Small intestine (tissue), 7 donors: ENCODE results near the gene C22orf42. TPM values are rescaled to one million over a fixed set of nuclear protein-coding genes. Genes with fewer than 3 reads are reported as not detected.

ENCODE experiments used
- DNase-seq, 2 donors: peaks; one replicate each; pipeline versions ENCODE4 v3.0.0 to v3.0.0-alpha.2; 2013
- FAIRE-seq: peaks from 2 replicates; lab custom pipeline; 2012; peaks lifted over from hg19 to GRCh38; lab: Jason Lieb, UNC
- H3K27ac ChIP-seq, 3 donors: one replicate each; pipeline ENCODE4 v1.5.1; 2013; ENCODE audit warnings: low read length in 2 of 3, mild to moderate bottlenecking in 2 of 3, control low read depth in 1 of 3, inconsistent platforms in 1 of 3, low read depth in 1 of 3, moderate library complexity in 1 of 3
- H3K27me3 ChIP-seq, 3 donors: one replicate each; pipeline ENCODE4 v1.6.1; 2013; ENCODE audit warnings: low read length in 3 of 3, inconsistent platforms in 1 of 3; ENCODE audit not compliant: control insufficient read depth in 3 of 3, insufficient read depth in 3 of 3
- H3K36me3 ChIP-seq, 3 donors: one replicate each; pipeline ENCODE4 v1.6.1; 2013; ENCODE audit warnings: low read length in 3 of 3, inconsistent platforms in 1 of 3, low read depth in 1 of 3, mild to moderate bottlenecking in 1 of 3, moderate library complexity in 1 of 3; ENCODE audit not compliant: control insufficient read depth in 3 of 3, insufficient read depth in 2 of 3
- H3K4me1 ChIP-seq, 3 donors: one replicate each; pipeline ENCODE4 v1.6.1; 2013; ENCODE audit warnings: low read length in 2 of 3, inconsistent platforms in 1 of 3, low read depth in 1 of 3, mild to moderate bottlenecking in 1 of 3, moderate library complexity in 1 of 3; ENCODE audit not compliant: control insufficient read depth in 3 of 3, insufficient read depth in 2 of 3
- H3K4me3 ChIP-seq, 3 donors: one replicate each; pipeline ENCODE4 v1.5.1; 2013; ENCODE audit warnings: low read length in 3 of 3, control low read depth in 1 of 3, inconsistent platforms in 1 of 3, low read depth in 1 of 3, mild to moderate bottlenecking in 1 of 3, moderate library complexity in 1 of 3
- H3K9me3 ChIP-seq, 2 donors: one replicate each; pipeline ENCODE4 v1.6.1; 2013; ENCODE audit warnings: low read depth in 1 of 2, low read length in 1 of 2; ENCODE audit not compliant: control insufficient read depth in 2 of 2, insufficient read depth in 1 of 2
- WGBS, 3 donors: extraction: QIAGEN DNeasy Blood & Tissue Kit; methylation state at CpG; one replicate each; pipeline ENCODE4 v1.1.7; 2013; 5-methylcytosine and 5-hydroxymethylcytosine counted together
- polyA plus RNA-seq, 4 donors: library from polyadenylated mRNA; stranded (reverse) in 3 of 4; unstranded in 1 of 4; fragments of 200-250 nt in 3 of 4; fragments of 120-200 nt in 1 of 4; gene quantifications; one replicate each; pipeline versions ENCODE4 v1.2.1 to v1.2.3, GENCODE V29; 2013
- donor health status: healthy with polysubstance abuse.
- donor health status: control.
- donor health status: control.
- donor health status: Bipolar disorder and iron deficiency.
- donor health status: healthy.

Gene C22orf42
- polyA plus RNA-seq, 4 donors: 0.09 TPM; not detected in 2

DNA sequence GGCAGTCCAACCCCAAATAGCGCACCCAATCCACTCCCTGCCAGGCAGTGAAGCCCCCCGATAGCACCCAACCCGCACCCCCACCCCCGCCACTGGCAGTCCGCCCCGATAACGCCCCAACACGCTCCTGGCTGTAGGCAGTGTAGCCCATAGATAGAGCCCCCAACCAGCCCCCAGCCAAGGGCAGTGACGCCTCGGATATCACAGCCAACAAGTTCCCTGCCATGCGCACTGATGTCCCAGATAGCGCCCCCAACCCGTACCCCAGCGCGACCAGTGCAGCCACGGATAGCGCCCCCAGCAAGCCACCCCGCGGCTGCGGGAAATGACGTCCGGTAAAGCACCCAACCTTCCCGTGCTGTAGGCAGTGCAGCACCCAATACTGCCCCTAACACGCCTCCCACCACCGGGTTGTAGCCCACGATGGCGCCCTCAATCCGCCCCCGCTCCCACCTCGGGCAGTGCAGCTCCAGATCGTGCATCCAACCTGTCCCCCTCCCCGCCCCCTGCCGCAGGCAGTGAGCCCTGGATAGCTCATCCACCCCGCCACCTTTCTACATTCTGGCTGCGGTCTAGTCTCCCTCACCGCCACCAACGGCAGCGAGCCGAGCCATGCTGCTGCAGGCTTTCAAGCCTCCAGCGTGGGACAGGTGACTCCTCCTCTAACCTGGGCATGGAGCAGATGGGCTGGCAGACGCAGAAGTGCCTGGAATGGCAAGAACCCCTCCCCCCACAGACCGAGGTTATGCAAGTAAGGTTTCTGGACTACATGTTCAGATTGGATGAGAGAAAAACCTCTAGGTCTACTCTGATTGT, 45.1 kb upstream of the C22orf42 start:
- peaks cover 0 to 12% (median 2%) of the 10 kb centered on the region in 3 donors for H3K27me3 ChIP-seq
- no peaks in the 10 kb centered on the region for H3K36me3 ChIP-seq
- WGBS, 3 donors: 31 to 48% (median 45%) methylated on average over 37 to 42 of the region's 42 CpGs
- H3K9me3 ChIP-seq: no peaks in the 10 kb centered on the region
- no peak overlapping the region for H3K27ac ChIP-seq
- no peak for FAIRE-seq
- H3K4me1 ChIP-seq: peaks cover 0 to 10% (median 0%) of the 10 kb centered on the region in 3 donors
- peak overlapping the region in 1 of 3 donors; percentile 43 for H3K4me3 ChIP-seq
- peak; percentile 16 to 27 for DNase-seq

DNA sequence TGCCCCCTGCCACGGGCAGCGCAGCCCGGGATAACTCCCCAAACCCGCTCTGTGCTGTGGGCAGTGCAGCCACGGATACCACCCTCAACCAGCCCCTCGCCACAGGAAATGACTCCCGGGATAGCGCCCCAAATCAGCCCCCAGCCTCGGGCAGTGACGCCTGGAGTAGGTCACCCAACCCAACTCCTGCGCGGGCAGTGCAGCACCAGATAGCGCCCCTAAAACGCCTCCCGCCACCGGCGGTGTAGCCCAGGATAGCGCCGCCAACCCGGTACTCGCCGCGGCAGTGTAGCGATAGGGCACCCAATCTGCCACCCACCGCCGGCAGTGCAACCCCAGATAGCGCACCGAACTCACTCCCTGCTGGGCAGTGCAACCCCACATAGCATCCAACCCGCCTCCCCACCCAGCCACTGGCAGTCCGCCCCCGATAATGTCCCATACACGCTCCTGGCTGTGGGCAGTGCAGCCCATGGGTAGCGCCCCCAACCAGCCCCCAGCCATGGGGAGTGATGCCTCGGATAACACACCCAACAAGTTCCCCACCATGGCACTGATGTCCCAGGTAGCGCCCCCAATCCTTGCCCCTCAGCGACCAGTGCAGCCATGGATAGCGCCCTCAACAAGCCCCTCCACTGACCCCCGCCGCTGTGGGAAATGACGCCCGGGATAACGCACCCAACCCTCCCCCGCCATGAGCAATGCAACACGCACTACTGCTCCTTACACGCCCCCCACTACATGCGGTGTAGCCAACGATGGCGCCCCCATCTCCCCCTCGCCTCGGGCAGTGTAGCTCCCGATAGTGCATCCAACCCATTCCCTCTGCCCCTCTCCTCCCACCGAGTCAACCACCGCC, 44.3 kb upstream of the C22orf42 start:
- H3K27ac ChIP-seq: no peak overlapping the region
- H3K4me1 ChIP-seq: peaks cover 0 to 10% (median 0%) of the 10 kb centered on the region in 3 donors
- H3K36me3 ChIP-seq: no peaks in the 10 kb centered on the region
- peak overlapping the region in 2 of 3 donors; percentile 26 to 40 for H3K4me3 ChIP-seq
- no peaks in the 10 kb centered on the region for H3K9me3 ChIP-seq
- WGBS, 3 donors: 33 to 40% (median 35%) methylated on average over 47 to 53 of the region's 53 CpGs
- peaks cover 0 to 12% (median 2%) of the 10 kb centered on the region in 3 donors for H3K27me3 ChIP-seq
- DNase-seq: peak in 1 of 2 donors; percentile 27
- FAIRE-seq: no peak

DNA sequence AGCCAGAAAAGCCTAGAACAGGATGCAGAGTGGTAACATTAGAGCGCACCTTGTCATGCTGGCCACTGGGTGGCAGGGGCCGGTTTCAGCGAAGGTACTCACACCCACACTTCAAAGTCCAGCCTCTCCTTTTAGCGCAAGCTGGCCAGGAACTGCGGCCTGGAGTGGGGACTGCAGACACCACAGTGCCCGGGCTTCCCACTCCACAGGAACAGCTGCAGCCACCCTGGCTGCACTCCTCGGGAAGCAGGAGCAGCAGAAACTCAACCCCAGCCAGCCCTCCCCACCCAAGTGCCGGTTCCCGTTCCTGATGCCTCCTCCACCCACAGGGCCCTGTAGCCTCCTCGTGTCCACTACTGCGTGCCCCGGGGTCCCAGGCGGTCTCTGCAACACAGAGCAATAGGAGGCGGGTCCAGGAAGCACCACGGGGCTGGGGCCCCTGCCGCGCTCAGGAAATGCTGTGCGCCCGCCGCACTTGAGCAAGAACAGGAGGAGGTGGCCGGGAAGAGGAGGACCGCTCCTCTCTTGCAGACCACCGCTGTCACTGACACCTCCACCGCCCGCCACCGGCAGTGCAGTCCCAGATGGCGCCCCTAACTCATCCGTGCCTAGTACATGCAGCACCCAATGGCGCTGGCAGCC, 43.6 kb upstream of the C22orf42 start:
- Histone ChIP-seq H3K4me3 (peak overlapping the region in 2 of 3 donors; percentile 26 to 40), H3K9me3 (no peaks in the 10 kb centered on the region), H3K4me1 (peaks cover 0 to 10% (median 0%) of the 10 kb centered on the region in 3 donors), H3K27ac (no peak overlapping the region), H3K27me3 (peaks cover 0 to 12% (median 5%) of the 10 kb centered on the region in 3 donors), H3K36me3 (no peaks in the 10 kb centered on the region)
- WGBS, 3 donors: 4 to 19% (median 8%) methylated on average over 21 to 29 of the region's 29 CpGs
- DNase-seq: peak; percentile 84 to 87
- no peak for FAIRE-seq

DNA sequence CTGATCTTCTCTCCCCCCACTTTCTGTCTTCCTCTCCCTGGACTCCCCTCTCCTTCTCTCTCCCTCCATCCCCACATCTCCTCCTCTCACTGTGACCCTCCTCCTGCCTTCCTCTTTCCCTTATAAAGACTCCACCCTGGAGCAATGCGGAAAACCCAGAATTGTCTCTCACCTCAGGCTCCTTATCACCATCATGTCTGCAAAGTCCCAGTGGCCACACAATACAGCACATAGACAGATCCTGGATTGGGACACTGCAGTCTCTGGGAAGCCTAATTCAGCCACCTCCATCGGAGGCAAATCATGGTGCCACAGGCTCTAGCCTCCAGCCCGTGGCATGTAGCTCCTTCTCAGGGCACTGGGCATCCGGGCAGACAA, 43.0 kb upstream of the C22orf42 start:
- Histone ChIP-seq H3K4me1 (peaks cover 0 to 10% (median 0%) of the 10 kb centered on the region in 3 donors), H3K4me3 (no peak overlapping the region), H3K36me3 (no peaks in the 10 kb centered on the region), H3K27ac (no peak overlapping the region), H3K27me3 (peaks cover 0 to 12% (median 5%) of the 10 kb centered on the region in 3 donors), H3K9me3 (no peaks in the 10 kb centered on the region)
- no peak for FAIRE-seq
- WGBS, 3 donors: 14 to 26% (median 19%) methylated on average over 4 of the region's 4 CpGs
- DNase-seq: no peak

DNA sequence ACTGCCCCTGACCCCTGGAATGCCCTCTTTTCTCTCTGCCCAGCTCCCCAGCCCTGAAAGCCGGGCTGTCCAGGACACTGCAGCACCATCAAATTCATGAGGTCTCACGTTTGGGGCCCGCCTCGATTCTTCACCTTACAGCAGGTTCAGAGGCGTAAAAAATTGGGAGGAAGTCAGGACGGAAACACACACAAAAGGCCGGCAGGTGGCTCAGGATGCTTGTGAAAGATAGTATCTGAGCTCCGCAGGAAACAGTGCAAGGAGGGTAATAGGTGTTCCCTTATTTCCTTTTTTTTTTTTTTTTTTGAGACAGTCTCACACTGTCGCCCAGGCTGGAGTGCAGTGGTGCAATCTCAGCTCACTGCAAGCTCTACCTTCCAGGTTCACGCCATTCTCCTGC, 41.6 kb upstream of the C22orf42 start:
- no peak overlapping the region for H3K4me3 ChIP-seq
- H3K27ac ChIP-seq: no peak overlapping the region
- H3K9me3 ChIP-seq: no peaks in the 10 kb centered on the region
- H3K4me1 ChIP-seq: peaks cover 0 to 10% (median 0%) of the 10 kb centered on the region in 3 donors
- DNase-seq (no peak), FAIRE-seq (no peak)
- H3K36me3 ChIP-seq: no peaks in the 10 kb centered on the region
- H3K27me3 ChIP-seq: peaks cover 0 to 12% (median 5%) of the 10 kb centered on the region in 3 donors
- WGBS, 3 donors: 58 to 87% (median 62%) methylated on average over 10 of the region's 10 CpGs

DNA sequence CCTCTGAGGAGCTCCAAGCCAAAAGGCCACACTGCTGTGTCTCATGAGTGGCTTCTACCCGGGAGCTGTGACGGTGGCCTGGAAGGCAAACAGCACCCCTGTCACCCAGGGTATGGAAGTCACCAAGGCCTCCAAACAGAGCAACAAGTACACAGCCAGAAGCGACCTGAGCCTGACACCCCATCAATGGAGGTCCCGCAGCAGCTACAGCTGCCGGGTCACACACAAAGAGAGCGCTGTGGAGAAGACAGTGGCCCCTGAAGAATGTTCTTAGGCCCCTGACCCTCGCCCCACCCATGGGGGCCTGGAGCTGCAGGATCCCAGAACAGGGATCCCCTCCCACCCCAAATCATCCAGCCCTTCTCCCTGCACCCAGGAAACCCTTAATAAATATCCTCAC, 40.9 kb upstream of the C22orf42 start:
- DNase-seq (no peak), FAIRE-seq (no peak)
- Histone ChIP-seq H3K4me3 (no peak overlapping the region), H3K4me1 (peaks cover 0 to 10% (median 0%) of the 10 kb centered on the region in 3 donors), H3K27me3 (peaks cover 0 to 12% (median 5%) of the 10 kb centered on the region in 3 donors), H3K36me3 (no peaks in the 10 kb centered on the region), H3K9me3 (no peaks in the 10 kb centered on the region), H3K27ac (no peak overlapping the region)
- WGBS, 3 donors: 76 to 90% (median 83%) methylated on average over 5 to 7 of the region's 7 CpGs

DNA sequence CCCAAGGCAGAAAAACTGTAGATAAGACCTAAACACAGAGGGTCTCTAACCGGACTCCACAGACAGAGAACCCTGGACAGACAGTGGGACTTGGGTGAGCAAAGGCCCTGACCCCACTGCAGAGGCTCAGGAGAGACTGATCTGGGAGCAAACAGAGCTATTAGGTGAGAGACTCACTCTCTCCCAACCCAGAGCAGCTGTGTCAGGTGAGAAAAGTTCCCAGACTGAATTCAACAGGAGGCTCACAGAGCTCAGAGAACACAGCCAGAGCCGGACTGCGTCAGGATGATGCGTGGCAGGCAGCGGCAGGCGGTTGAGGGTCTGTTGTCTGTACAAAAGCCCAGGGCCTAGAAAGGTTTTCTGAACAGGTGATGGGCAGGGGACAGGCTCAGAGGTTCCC, 40.2 kb upstream of the C22orf42 start:
- FAIRE-seq: no peak

More for the DNA sequence above, 40.2 kb upstream of the C22orf42 start:
- H3K36me3 ChIP-seq: no peaks in the 10 kb centered on the region
- peaks cover 0 to 10% (median 0%) of the 10 kb centered on the region in 3 donors for H3K4me1 ChIP-seq
- H3K9me3 ChIP-seq: no peaks in the 10 kb centered on the region
- no peak overlapping the region for H3K27ac ChIP-seq
- no peak for DNase-seq
- no peak overlapping the region for H3K4me3 ChIP-seq
- 93 to 94% (median 93%) methylated on average over 6 of the region's 6 CpGs for WGBS, 3 donors
- H3K27me3 ChIP-seq: peaks cover 0 to 12% (median 5%) of the 10 kb centered on the region in 3 donors
